Pancreas (tissue), 10 donors: ENCODE results near the gene LPAR1. TPM values are rescaled to one million over a fixed set of nuclear protein-coding genes. Genes with fewer than 3 reads are reported as not detected.

Source experiments
- ATAC-seq, 4 donors: fragments of 200-7000 bp; cut with Tn5 transposase; one replicate each; pipeline versions ENCODE4 v1.8.0 to v1.9.1; 2020; ENCODE audit warnings: mild to moderate bottlenecking in 4 of 4, moderate library complexity in 4 of 4
- DNase-seq, 6 donors: peaks; one replicate each; pipeline ENCODE4 v3.0.0-alpha.2; 2020
- FAIRE-seq: peaks from 2 replicates; lab custom pipeline; 2012; peaks lifted over from hg19 to GRCh38; lab: Jason Lieb, UNC
- H3K27ac ChIP-seq, 4 donors: fragments of 200-600 bp; sonication (generic); 1 replicate in 3 of 4; 2 replicates in 1 of 4; pipeline versions ENCODE4 v1.5.0 to v1.8.0; 2020
- H3K27me3 ChIP-seq, 4 donors: fragments of 200-600 bp; one replicate each; pipeline ENCODE4 v1.8.0; 2021
- H3K36me3 ChIP-seq, 3 donors: fragments of 200-600 bp; sonication (generic) in 1 of 3; one replicate each; pipeline versions ENCODE4 v1.5.0 to v1.8.0; 2020 to 2021
- H3K4me1 ChIP-seq, 3 donors: fragments of 200-600 bp; one replicate each; pipeline ENCODE4 v1.8.0; 2021
- H3K4me3 ChIP-seq, 4 donors: fragments of 200-600 bp; sonication (generic) in 2 of 4; one replicate each; pipeline versions ENCODE4 v1.5.0 to v1.8.0; 2020 to 2021
- H3K9me3 ChIP-seq, 4 donors: fragments of 200-600 bp; one replicate each; pipeline ENCODE4 v1.8.0; 2021
- CTCF ChIP-seq, 4 donors: fragments of 200-600 bp; sonication (generic) in 3 of 4; IDR thresholded peaks; one replicate each; pipeline versions ENCODE4 v1.5.0 to v1.8.0; 2021; ENCODE audit warnings: antibody characterized with exemption in 4 of 4
- WGBS, 2 donors: extraction: QIAGEN DNeasy Blood & Tissue Kit; methylation state at CpG; one replicate each; pipeline ENCODE4 v1.1.7; 2013; 5-methylcytosine and 5-hydroxymethylcytosine counted together
- intact Hi-C, 3 donors: fragments of 100-400 bp; cut with DNase I; formaldehyde crosslinking; loops; one replicate each; pipeline versions ENCODE4 v1.11.1 to v1.14.2; 2022
- polyA plus RNA-seq, 2 donors: library from polyadenylated mRNA; stranded (reverse); fragments of 200-250 nt; gene quantifications; one replicate each; pipeline ENCODE4 v1.2.3, GENCODE V29; 2013
- total RNA-seq, 6 donors: library from RNA; stranded (reverse); fragmentation: NEBNext Ultra II Directional in 4 of 6; extraction: Animal tissue kit (Norgen Biotek cat#: 25700) in 4 of 6; gene quantifications; one replicate each; pipeline versions ENCODE4 v1.2.1 to v1.2.4, GENCODE V29; 2021 to 2023
- donor health status: healthy with polysubstance abuse.
- donor health status: DM: no; HTN: no; CAD: no; lungs with moderate emphysema.
- donor health status: DM: no; HTN: no; CAD: no.
- donor health status: control.
- donor health status: control.
- donor health status: Bipolar disorder and iron deficiency.
- donor health status: DM: yes; HTN: yes; CAD: no.
- donor health status: DM: no; HTN: no; CAD: no.
- donor health status: DM: no; HTN: no; CAD: no.
- donor health status: DM: yes; HTN: yes; CAD: no.

The LPAR1 gene
- total and polyA plus RNA-seq, 8 donors = 3.8 to 11.4 (median 5.2) TPM

GRCh38 chr9:111016426-111017045, 21.7 kb downstream of the LPAR1 start:
- ATAC-seq (peak in 3 of 4 donors; percentile 46 to 68 (median 56)), DNase-seq (no peak), FAIRE-seq (no peak)
- no peaks in the 10 kb centered on the region for H3K36me3 ChIP-seq
- WGBS, 2 donors = 20% methylated on average over 3 of the region's 3 CpGs
- no peak overlapping the region for H3K4me3 ChIP-seq
- intact Hi-C loops = no loop called here
- no peak overlapping the region for H3K27ac ChIP-seq
- no peak for TF ChIP-seq CTCF (IDR thresholded peaks at IDR 0.05)
- H3K4me1 ChIP-seq = peaks cover 0 to 15% (median 11%) of the 10 kb centered on the region in 3 donors
- no peaks in the 10 kb centered on the region for H3K27me3 ChIP-seq
- no peaks in the 10 kb centered on the region for H3K9me3 ChIP-seq

- DNase-seq (no peak), ATAC-seq (no peak), FAIRE-seq (no peak)
- intact Hi-C loops = no loop called here
- TF ChIP-seq CTCF (IDR thresholded peaks at IDR 0.05) = no peak
- Histone ChIP-seq H3K9me3 (no peaks in the 10 kb centered on the region), H3K4me3 (no peak overlapping the region), H3K4me1 (peaks cover 0 to 14% (median 11%) of the 10 kb centered on the region in 3 donors), H3K27me3 (no peaks in the 10 kb centered on the region), H3K27ac (no peak overlapping the region), H3K36me3 (no peaks in the 10 kb centered on the region)
- whole genome bisulfite sequencing, 2 donors = 14 to 24% methylated on average over 1 of the region's 1 CpG
Observed at GRCh38 chr9:111016016-111016415, 22.3 kb downstream of the LPAR1 start.

GRCh38 chr9:111013707-111014106, 24.6 kb downstream of the LPAR1 start:
- ATAC-seq = no peak
- 58 to 61% methylated on average over 1 of the region's 1 CpG for WGBS, 2 donors
- no peak overlapping the region for H3K27ac ChIP-seq
- no peaks in the 10 kb centered on the region for H3K36me3 ChIP-seq
- no peak for TF ChIP-seq CTCF (IDR thresholded peaks at IDR 0.05)
- no peak overlapping the region for H3K4me3 ChIP-seq
- H3K9me3 ChIP-seq = no peaks in the 10 kb centered on the region
- intact Hi-C loops = no loop called here
- FAIRE-seq = no peak
- DNase-seq = no peak
- H3K4me1 ChIP-seq = peaks cover 0 to 15% (median 6%) of the 10 kb centered on the region in 3 donors
- no peaks in the 10 kb centered on the region for H3K27me3 ChIP-seq

DNA sequence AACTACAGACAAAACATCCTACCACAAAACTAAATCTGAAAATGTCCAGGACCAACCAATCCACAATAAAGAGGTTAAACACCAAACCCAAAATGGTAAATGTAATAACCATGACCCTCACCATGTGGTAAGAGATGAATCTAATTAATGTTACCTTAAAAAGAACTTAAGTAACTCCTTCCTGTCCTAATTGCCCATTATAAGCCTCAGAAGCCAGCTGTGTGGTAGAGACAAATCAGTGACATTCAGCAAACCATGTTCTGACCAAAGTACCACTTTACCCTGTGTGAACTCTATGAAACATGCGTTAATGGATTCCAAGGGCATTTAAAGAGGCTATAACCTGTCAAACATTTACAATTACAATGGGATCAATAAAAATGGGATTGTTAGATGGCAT, 25.0 kb downstream of the LPAR1 start:
- FAIRE-seq (no peak), ATAC-seq (no peak), DNase-seq (no peak)
- Histone ChIP-seq H3K4me3 (no peak overlapping the region), H3K4me1 (peaks cover 0 to 19% (median 6%) of the 10 kb centered on the region in 3 donors), H3K9me3 (no peaks in the 10 kb centered on the region), H3K36me3 (no peaks in the 10 kb centered on the region), H3K27ac (no peak overlapping the region), H3K27me3 (no peaks in the 10 kb centered on the region)
- 17 to 37% methylated on average over 1 of the region's 1 CpG for WGBS, 2 donors
- intact Hi-C loops = no loop called here
- no peak for TF ChIP-seq CTCF (IDR thresholded peaks at IDR 0.05)
